GM12874 (cell line): ENCODE measurements around the gene YPEL3.

ENCODE experiments used
- TF ChIP-seq, protein P1 (sequence below): IDR thresholded peaks from 2 replicates; pipeline ENCODE4 v1.5.1; 2011; ENCODE audit warnings: low read depth, mild to moderate bottlenecking, control low read depth, low read length, moderate library complexity; ENCODE audit not compliant: insufficient read depth

YPEL3 gene

DNA sequence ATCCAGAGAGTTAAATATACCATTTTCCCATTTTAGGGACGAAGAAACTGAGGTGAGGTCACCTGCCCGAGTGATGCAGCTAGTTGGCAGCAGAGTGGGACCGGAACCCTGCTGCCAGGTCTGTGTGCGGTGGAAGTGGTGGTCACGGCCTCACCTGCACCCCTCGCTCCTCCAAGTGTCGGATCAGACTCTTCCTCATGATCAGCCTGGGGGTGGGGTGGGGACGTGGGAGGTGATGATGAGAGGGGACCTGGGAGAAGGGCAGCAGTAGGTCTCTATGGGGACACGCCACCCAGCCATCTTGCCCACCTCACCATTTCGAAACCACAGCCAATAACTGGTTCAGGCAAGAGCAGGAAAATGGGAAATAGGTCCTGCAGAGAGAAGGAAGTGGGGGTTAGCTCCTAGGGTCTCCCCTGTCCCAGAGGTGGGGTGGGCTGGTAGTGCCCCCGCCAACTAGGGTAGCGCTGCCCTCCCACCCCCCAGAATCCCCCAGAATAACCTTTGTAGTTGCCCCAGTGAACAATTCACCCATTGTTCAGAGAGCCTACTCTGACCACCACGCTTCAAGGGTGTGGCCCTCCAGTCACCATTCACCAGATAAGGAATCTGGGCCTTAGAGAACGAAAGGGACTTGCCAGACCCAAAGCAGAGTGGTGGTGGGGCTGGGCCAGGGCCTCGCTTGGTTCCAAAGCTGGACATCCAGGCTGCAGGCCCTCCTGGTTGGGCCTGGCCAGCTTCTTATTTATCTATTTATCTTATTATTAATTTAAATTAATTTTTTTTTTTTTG is 12.2 kb upstream of the YPEL3 start:
- TF ChIP-seq, protein P1, sequence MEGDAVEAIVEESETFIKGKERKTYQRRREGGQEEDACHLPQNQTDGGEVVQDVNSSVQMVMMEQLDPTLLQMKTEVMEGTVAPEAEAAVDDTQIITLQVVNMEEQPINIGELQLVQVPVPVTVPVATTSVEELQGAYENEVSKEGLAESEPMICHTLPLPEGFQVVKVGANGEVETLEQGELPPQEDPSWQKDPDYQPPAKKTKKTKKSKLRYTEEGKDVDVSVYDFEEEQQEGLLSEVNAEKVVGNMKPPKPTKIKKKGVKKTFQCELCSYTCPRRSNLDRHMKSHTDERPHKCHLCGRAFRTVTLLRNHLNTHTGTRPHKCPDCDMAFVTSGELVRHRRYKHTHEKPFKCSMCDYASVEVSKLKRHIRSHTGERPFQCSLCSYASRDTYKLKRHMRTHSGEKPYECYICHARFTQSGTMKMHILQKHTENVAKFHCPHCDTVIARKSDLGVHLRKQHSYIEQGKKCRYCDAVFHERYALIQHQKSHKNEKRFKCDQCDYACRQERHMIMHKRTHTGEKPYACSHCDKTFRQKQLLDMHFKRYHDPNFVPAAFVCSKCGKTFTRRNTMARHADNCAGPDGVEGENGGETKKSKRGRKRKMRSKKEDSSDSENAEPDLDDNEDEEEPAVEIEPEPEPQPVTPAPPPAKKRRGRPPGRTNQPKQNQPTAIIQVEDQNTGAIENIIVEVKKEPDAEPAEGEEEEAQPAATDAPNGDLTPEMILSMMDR = no peak

DNA sequence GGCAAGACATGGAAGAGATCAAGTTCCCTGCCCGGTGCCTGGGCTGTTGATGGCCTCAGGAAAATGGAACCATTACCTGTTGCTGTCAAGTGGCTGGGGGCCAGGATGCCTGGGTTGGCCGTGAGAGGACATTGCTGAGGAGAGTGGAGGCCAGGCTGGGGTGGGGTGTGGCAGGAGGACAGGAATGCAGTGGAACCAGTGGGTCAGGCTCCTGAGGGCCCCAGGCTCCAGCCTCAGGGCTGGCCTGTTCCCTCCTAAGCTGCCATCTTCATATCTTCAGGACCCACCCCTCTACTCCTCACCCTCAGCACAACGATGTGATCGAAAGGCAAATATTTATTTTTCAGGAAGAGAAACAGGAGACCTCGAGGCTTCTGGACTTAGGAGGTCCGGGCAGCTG is 8.5 kb upstream of the YPEL3 start:
- TF ChIP-seq, protein P1 = no peak

DNA sequence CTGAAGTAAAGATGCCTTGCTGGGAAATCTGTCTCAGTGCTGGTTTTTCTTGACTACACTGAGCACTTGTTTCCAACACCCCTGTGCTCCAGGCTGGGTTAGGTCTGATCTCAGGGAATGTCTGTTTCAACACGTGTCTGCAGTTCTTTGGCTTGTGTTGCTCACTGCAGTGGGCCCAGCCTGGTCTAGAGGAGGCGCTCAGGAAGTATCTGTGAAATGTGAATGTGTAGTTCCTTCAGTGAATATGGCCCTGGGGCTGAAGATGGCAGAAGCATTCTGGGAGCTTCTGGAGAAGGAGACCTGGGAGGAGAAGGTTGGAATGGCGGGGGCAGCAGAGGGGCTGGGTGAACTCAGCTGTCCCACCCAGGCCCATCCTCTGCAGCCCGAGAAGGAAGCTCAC is 8.1 kb upstream of the YPEL3 start:
- TF ChIP-seq, protein P1 = no peak

DNA sequence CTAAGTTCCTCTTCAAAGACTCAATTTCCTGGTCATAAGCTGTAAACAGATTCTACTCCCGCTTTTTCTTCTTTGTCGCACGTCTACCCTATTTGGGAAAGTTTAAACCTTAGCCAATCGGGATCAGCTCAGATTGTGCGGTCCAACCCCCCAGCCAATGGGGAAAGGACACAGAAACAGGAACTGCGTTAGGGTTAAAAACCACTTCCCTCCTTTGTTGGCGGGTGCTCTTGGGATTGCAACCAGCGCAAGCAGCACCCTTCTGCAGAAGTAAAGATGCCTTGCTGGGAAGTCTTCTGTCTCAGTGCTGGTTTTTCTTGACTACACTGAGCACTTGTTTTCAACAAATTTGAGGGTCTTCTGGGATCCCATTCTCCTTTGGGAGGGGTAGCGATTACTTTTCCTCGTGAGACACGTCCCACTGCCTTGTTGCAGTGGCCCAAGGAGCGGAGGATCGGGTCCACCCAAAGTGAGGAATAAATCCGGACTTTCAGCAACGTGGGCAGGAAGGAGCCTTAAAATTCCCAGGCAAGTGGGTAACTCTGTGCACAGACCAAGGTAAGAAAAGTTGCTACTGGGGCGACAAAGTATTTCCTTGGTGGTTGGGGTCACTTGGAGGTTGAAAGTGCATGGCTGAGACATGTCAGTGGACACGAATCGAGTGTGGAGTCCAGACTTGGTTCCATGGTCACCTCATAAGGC is 1.0 kb upstream of the YPEL3 start:
- TF ChIP-seq, protein P1 = no peak

DNA sequence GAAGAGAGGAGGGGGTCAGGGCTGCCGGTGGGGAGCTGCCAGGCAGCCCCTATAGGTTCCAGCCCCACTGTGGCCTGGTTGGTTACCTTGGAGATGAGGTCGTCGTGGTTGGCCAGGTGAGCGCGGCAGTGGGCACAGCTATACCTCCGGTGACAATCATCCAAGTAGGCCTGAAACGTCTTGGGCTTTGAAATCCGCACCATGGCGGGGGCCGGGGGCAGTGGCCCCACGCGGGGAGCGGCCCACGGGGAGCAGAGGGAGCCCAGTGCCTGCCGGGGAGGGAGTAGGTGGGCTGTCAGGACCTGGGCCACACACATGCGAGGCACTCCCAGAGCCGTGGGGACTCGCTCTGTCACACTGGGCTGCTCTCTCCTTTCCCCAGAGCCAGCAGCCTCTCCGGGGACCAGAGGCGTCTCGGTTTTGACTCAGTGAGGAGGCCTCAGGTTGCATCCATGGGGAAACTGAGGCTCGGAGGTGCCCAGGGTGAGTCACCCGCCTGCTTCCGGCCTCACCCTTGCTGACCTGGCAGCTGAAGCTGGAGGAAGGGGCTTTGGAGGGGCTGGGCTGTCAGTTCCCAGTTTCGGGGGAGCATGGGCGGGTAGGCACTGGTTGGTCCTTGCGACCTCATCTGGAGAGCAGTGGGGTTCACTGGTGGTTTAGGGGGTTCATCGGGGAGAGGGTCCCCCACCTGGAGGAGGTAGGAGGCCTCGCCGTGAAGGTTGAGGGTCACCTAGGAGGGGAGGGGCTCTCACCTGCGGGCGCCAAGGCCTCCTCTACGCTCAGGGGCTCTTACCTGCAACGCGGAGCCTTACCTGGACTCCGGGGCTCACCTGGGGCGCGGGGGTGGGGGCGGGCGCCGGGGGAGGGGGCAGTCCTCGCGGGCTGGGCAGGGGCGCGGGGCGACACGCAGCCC is 591 bp downstream of the YPEL3 start:
- TF ChIP-seq, protein P1 = no peak

DNA sequence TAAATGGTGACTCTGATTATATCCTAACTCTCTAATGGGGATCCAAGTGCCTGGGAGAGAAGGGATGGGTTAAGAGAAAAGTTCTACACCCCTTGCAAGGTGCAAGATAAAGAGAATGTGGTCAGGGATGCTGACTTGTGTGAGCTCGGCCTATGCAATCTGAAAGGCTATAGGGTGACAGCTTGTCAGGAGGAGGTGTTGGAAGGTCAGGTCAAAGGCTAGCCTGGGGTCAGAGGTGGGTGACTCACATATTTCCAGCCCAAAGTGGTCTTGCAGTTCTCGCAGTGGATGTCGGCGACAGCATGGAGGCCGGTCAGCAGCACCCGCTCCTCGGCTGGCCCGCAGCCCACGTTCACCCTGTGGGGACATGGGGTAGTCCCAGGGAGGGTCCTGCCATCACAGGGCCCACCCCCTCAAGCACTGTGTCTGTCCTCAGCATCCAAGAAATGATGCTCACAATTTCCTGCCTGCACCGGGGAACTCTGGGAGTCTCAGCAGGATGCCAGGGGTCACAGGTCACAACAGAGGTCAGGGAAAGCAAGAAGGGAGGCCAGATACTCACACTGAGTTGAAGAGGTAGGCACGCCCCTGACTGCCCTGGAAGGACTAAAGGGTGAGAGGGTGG is 1.4 kb downstream of the YPEL3 start:
- TF ChIP-seq, protein P1 = no peak
